Measurements from ENCODE around the gene PPARD. TPM values are rescaled to one million over a fixed set of nuclear protein-coding genes. Genes with fewer than 3 reads are reported as not detected.
"Not testable (repeated sequence)": the region's sequence is repeated elsewhere in the genome, so short reads cannot be mapped to it uniquely, and the experiment has no call there.

PPARD gene
- 12.5 and 22.7 TPM in 2 replicates for total RNA-seq (2014; rRNA removed; shearing (Covaris generic))

DNA sequence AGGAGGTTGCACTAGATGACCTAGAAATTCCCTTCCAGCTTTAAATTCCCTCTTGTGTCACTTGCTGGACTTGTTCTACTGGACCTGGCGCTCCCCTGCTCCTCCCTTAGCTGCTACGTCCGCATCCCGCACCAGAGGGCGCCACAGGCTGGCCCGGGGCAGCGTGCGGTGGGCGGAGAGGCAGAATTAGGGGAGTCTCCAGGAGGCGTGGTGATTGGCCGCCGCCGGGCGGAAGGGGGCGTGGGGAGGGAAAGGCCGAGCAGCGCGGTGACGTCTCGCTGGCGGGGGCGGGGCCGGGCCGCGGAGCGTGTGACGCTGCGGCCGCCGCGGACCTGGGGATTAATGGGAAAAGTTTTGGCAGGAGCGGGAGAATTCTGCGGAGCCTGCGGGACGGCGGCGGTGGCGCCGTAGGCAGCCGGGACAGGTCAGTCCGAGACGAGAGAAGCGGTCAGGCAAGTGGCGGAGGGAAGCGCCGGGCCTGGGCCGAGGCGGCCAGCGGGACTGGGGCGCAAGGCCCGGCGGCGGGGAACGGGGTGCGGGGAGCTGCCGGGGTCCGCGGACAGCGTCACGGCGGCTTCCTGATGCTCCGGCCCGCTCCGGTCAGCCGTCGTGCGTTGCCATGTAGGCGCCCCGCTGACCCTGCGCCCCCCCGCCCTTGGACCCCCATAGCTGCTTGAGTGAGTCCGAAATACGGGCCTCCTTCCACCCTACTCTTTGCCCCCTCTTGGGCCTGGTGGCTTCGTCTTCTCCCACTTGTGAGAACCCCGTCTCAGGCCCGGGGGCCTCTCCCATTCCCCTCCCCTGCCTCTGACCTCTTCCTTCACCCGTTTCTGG lies at the start of gene PPARD:
TSS of gene PPARD (plus strand) at position 301 of the 834 bp plus-strand sequence. CDS start 68,530 bp downstream, outside the sequence.
- peak; percentile 97 for DNase-seq (ENCODE audit: low read depth)

- DNase-seq (ENCODE audit: low read depth): no peak
Observed at GRCh38 chr6:35293681-35294080, 48.7 kb upstream of the PPARD start.

- DNase-seq (ENCODE audit: low read depth): peak; percentile 39
Observed at GRCh38 chr6:35294308-35294945, 47.9 kb upstream of the PPARD start.

DNA sequence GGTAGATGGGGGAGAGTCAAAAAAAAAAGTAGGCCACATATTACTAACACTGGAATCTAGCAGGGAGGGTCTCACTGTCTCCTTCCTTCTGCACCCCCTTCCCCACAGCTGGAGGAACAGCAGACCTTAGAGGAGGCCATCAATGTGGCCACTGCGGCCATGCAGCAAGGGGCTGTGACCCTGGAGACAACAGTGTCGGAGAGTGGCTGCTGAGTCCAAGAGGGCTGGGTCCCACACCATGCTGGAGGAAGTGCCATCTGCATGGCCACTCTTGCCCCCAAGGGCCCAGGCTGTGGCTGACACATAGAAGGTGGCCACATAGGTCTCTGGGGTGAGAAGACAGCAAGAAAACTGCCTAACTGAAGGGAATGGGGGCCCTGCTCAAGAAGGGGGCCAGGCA lies 47.3 kb upstream of the PPARD start:
- no peak for DNase-seq (ENCODE audit: low read depth)

DNA sequence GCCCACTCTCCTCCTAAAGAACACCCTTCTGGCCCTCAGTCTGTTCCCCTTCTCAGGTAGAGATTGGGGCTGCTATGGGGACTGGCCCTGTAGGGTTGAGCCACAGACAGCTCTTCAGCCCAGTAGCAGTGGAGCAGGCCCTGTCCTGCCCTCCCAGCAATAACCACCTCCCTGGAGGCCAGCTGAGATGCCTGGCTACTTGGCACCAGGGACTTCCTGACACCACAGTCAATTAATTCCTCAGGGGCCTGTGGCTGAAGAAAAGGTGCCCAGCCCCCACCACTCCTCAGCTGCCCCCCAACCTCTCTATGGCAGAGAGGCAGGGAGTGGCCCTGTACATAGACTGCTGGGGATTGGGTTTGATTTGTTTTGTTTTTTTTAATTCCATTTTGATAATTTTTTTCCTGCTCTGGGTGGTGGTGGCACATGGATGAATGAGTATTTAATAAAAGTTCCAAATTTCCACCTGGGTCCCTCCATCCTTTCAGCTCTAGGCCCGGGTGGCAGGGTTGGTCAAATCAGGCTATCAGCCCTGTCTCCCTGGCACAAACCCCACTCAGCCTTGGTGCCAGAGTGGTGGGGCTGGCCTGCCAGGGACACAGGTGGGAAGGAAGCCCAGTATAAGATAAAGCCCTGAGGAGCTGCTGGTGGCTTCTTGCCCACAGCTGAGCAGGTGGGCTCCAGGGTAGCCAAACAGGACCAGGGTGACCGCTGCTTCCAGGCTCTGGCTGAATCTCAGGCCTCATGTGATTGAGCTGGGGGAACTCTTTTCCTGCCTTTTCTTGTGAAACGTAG lies 46.6 kb upstream of the PPARD start:
- no peak for DNase-seq (ENCODE audit: low read depth)

GRCh38 chr6:35296931-35297600 lies 45.3 kb upstream of the PPARD start:
- DNase-seq (ENCODE audit: low read depth): no peak

DNA sequence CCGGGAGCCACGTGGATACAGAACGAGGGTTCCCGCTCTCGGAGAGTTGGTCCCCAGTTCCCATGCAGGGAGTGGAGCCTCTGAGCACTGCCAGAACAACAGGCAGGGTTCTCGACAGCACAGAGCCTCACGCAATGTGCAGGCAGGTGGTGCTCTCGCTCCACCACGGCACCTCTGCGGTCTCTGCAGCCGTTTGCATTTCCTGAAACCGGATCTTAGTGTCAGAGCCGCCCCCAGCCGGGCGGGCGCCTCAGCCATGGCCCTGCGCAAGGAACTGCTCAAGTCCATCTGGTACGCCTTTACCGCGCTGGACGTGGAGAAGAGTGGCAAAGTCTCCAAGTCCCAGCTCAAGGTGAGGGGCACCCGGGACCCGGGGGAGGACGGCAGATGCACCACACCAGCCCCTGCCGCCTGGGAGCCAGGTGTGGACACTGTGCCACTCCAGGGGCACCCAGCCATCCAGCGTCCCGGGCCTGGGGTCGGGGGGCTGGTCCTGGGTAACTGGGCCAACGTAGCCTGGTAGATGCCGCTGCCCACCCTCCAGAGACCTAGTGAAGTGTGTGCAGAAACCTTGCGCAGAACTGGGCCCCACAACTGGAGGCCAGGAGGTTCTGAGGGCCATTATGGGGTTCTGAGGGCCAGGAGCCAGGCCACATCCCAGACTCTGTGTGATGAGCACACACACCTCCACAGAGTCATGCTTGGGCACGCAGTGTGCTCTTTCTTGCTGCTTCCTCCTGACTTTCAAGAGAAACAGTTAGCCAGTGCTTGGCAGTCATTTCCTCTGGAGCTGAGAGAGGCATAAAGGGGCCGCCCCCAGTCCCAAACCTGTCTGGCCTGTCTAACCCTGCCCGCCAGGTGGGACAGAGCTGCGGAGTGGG lies 44.5 kb upstream of the PPARD start, which contains the start of gene DEF6:
TSS of gene DEF6 (plus strand) at position 218 of the 881 bp plus-strand sequence. CDS start at position 257, 39 bp downstream.
- peak; percentile 30 for DNase-seq (ENCODE audit: low read depth)

DNA sequence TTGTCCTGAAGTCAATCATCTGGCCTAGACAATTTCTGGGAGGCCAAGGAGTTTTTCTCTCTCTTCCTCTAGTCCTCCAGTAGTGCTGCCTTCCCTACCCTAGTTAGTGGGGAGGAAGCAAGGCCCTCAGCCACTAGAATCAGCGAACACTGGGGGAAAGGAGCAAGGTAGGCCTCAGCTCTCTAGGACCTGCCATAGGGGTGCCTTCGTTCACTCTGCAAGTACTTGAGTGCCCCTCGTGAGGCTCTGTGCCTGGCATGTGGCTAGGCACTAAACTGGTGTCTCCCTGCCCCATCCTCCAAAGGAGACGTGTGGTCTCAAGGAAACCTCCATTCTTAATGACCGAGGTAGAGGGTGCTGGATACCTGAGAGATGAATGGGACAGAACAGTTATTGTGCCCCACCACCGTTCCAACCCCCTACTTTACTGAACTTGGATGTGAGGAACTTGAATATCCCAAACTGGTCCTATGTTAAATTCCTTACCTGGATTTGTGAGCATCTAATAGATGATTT lies 43.7 kb upstream of the PPARD start:
- no peak for DNase-seq (ENCODE audit: low read depth)

DNA sequence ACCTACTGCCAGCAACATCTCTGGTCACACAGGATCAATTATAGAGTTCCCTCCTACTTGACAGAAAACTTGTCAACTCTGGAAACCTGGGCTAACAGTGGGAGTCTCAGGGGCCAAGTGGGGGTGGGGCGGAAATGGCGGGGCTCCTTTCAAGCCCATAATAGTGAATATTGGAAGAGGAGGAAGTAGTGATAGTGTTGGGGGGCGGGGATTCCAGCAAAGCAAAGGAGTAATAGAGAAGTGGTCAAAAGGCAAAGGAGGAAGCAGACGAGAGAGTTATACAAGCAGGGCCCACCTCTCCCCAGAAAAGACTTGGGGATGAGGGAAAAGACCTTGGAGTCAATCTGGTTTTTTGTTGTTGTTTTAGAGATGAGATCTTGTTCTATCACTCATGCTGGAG lies 42.7 kb upstream of the PPARD start:
- no peak for DNase-seq (ENCODE audit: low read depth)

DNA sequence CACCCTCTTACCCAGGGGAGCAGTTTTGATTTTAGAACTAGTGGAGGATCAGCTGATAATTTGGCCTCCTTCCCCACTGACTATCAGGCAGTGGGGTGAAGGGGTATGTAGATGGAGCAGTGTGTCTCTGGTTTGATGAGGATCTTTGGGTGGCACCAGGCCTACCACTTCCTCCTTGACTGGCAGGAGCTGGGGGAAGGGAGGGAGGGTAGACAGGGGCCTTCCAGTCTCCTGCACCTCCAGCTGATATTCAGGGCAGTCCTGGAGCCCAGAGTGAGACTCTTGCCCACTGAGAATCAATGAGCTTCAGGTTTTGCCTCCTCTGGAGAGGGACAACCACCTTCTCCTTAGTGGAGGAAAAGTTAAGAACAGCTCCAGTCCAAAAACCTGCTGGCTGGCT lies 41.5 kb upstream of the PPARD start:
- no peak for DNase-seq (ENCODE audit: low read depth)

DNA sequence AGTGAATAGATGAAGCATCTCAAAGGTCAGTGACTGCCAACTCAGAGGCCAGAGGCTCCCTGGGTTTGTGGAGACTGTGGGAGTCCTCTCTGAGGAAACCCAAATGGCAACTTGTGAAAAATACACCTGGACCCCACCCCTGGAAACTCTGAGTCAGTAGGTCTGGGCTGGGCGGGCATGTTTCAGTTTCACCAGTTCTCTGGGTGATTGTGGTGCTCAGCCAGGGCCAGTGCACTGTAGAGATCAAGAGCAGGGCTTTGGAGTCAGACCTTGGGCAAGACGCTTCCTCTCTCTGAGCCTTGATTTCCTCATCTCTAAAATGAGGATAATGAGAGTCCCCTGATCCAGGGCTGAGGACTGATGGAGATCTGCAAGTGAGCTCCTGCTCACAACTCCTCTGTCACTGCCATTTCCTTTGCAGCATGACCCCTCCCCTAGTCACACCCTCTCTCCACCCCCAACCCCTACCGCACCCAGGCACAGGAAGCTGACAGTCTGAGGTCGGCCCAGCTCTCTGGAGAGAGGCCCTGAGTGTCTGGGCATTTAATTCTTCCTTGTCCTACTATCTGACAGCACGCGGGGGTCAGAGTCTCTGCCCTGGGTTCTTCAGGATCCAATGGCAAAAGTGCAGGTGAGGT lies 39.6 kb upstream of the PPARD start:
- peak; percentile 56 for DNase-seq (ENCODE audit: low read depth)

DNA sequence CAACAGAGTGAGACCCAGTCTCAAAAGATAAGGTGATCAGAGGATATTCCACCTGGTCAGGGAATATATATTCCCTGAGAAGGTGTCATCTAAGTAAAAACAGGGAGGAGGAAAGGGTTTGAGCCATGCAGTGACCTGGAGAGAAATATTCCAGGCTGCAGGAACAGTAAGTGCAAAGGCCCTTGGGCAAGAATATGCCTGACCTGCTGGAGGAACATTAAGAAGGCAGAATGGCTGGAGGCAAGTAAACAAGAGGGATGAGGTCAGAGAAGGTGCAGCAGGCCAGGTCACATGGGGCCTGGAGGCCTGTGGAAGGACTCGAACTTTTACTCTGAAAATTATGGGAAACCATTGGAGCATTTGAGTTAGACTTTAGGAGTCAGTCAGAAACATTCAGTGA lies 38.1 kb upstream of the PPARD start:
- peak; percentile 34 for DNase-seq (ENCODE audit: low read depth)

GRCh38 chr6:35305117-35305516 lies 37.2 kb upstream of the PPARD start:
- DNase-seq (ENCODE audit: low read depth): no peak

GRCh38 chr6:35307138-35307537 lies 35.2 kb upstream of the PPARD start:
- not testable (repeated sequence) for DNase-seq (ENCODE audit: low read depth)

DNA sequence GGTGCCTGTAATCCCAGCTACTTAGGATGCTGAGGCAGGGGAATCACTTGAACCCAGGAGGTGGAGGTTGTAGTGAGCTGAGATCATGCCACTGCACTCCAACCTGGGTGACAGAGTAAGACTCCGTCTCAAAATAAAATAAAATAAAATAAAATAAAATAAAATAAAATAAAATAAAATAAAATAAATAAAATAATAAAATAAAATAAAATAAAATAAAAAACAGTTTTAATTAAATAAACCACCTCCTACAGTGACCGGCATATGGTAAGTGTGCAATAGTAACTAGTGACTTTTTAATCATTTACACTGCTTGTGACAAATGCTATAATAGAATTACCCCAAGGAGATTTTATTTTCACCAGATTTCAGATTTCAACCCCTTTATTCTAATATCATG lies 33.8 kb upstream of the PPARD start:
- DNase-seq (ENCODE audit: low read depth): not testable (repeated sequence)

DNA sequence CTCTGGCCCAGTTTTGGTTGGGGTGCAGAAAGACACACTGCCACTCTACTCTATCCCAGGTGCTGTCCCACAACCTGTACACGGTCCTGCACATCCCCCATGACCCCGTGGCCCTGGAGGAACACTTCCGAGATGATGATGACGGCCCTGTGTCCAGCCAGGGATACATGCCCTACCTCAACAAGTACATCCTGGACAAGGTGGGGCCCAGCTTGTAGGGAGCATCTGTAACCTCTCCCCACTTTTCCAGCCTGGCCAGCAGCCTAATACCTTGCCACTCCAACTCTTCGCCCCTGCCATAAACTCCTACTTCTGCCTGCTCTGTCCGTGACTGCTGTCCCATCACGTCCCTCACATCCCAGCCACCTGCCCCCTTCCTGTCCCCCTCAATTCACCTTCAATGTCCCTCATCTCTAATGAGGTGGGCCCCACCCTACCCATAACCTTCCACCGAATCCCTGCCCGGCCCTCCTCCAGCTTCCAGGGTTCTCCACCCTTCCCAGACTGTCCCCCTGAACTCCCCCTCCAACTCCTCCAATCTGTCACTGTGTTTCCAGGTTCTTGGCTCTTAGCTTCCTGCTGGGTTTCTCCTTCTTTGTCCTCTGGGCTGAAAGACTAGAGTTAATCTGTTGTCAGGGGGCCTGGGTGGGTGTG lies 32.6 kb upstream of the PPARD start:
- DNase-seq (ENCODE audit: low read depth): no peak

DNA sequence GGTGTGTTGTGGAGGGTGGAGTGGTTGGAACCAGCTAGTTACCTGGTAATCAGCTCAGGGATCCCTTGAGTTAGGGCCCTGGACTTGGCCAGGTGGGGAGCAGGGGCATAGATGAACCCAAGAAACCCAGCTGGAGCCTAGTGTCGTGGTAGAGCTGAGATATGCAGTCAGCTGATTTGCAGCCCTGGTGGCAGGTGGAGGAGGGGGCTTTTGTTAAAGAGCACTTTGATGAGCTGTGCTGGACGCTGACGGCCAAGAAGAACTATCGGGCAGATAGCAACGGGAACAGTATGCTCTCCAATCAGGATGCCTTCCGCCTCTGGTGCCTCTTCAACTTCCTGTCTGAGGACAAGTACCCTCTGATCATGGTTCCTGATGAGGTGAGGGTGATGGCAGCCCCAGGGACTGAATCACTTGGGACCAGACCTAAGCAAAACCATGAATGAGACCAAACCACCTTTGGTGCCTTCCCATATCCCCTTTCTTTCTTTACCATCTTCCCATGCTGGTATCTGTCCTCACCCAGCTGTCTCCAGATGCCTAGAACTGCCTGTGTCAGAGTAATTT lies 32.0 kb upstream of the PPARD start:
- no peak for DNase-seq (ENCODE audit: low read depth)

GRCh38 chr6:35311390-35312075 lies 30.8 kb upstream of the PPARD start:
- DNase-seq (ENCODE audit: low read depth): no peak

All from M059J (cell line).